SIG-M5 treated with dmso at 0.1 percent for 504 hours (cell line): Measurements from ENCODE around the gene ROR2.

ENCODE experiments used
- DNase-seq: peaks from one replicate; lab custom pipeline; 2025; ENCODE audit not compliant: unreplicated experiment; lab: John Stamatoyannopoulos, UW

ROR2 gene

DNA sequence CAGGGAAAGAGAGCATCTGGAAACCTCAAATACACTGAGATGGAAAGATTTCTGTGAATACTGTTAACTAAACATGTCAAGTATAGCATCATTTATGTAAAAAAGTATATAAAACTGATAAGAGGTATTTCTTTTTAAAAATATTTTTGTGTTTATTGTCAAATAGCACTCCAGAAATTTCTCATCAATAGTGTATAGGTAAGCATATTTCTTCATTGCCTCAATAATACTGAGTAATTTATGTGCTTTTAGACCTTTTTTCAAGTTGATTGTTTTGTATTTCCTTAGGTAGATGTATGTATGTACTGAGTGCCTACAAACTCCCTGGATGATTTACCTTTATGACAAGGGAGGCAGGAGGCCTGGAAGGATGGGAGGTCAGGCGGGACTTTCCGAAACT, 196.3 kb downstream of the ROR2 start:
- DNase-seq, result no peak

DNA sequence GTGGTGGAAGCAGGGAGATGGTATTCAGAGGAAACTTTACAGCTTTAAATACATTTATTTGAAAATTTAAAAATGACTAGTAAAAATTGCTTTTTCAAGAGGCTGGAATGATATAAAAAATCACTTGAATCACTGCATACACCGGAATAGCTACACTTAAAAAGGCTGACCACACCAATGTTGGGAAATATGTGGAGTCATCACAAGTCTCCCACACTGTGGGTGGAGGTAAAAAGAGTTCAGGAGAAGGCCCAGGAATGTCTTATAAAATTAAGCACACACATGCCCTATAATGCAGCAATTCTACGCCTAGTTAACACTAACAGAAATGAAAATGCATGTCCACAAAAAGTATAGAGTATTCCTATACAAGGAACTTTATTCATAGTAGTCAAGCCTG, 198.1 kb downstream of the ROR2 start:
- no peak for DNase-seq

DNA sequence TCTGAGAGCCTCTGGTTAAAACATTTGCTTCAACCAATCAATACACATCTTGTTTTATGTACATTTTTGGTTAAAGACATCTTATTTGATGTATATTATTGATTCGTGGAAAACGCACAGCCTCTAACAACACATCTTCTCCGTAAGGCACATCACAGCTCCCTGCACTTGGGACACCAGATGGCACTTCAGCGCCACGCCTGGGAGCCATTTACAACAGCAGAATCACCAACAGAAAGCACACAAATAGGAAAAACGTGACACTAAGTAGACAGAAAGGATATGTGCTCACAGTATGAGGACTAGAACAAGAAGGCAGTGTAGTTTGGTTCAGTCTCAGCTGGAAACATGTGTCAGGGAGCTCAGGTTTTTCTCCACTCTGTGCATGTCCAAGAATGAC, 199.7 kb downstream of the ROR2 start:
- DNase-seq, result no peak

DNA sequence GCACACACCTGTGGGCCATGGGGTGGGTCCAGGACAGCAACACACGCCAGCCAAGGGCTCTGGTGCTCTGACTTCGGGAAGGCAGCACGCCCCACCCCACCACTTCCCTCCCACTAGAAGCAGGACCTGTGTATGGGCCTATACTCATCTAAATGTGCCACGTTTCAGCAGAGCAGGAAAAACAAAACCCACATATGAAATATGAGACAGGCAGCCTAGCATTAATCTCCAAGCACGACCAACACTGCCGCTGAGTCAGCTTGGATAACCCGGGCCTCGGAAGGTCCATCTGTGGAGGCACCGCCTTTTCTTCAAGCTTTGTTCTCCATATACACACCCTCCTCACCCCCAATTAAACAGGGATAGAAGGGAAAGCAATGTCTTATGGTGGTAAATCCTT, 203.1 kb downstream of the ROR2 start:
- no peak for DNase-seq

DNA sequence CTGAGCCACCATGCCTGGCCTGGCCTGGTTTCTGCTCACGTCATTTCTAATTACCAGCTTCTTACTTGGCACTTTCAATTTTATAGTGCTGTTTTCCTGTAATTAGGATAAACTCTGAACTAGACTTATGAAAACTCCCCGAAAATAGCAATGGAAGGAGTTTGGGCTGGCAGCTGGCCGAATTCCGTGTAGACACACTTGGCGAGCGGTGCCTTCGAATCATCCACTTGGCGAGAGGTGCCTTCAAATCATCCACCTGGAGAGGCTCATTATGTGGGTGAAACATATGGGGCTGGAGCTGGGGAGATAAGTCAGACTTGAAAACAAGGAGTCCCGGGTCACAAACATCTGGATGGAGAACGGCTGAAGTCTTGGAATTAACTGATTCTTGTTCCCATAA, 203.7 kb downstream of the ROR2 start:
- DNase-seq, result no peak

- no peak for DNase-seq
Measured at GRCh38 chr9:91744114-91744513, 205.9 kb downstream of the ROR2 start.

DNA sequence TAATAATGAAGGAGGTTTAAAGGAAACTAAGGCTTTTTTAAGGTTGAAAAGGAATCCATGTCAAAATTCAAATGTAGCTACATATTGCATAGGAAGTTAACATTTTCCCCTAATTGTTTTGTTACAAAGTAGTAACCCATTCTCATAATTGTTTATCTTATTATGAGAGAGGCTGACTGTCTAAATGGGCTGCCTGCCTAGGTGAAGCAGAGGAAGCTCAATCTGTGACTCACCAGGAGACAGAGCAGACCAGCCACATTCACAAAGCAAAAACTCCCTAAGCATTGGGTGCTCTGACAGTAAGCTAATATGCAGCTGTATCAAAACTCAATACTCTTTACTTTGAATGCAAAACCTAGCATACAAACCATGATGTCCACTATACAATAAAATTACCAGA, 208.5 kb downstream of the ROR2 start:
- DNase-seq, result no peak

- no peak for DNase-seq
Measured at GRCh38 chr9:91740701-91741100, 209.3 kb downstream of the ROR2 start.

DNA sequence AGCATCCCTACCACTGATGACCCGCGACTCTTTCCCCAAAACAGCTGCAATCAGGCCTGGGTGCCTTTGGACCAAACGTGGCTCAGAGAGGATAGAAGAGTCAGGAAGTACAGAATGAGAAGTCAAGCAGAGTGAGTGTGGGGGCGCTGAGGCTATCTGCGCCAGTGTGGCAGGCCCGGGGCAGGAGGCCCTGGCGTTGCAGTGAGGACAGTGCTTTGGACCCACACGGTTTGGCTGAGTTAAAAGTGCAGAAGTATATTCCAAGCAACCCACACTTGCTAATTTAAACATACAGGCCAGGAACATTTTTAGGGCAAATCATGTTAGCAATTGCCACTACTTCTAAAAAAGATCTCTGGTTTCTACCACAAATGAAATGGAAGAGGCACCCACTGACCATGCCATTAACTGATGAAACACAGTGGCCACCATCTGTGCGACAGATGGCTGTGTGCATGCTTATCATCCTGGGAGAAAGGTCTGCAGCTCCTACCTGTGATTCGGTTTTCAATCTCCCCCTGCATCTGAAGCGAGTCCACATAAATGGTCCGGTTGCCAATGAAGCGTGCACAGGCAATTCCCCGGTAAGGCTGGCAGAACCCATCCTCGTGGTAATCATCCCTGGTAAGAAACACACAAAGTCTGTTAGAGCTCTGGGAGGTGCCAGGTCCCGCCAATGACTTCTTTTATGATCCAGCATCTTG, 213.0 kb downstream of the ROR2 start:
- DNase-seq, result no peak

- no peak for DNase-seq
Measured at GRCh38 chr9:91736311-91736710, 213.7 kb downstream of the ROR2 start.

DNA sequence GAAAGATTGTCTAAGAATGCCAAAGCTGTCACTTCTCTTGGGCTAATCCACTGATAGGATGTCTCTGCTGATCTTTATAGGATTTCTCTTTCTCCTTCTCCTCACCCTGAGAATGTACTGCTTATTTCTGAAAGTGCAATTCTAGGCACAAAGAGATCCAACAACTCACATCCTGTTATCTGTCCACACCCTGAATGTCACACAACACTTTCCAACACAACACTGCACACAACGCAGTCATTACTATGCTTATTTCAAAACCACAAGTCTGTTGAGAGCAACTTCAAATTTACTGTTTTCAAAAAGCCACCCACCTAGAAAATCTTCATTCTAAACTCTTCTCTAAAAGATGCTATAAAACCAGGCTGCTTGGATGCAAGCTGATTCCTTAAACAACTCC, 215.0 kb downstream of the ROR2 start:
- no peak for DNase-seq

GRCh38 chr9:91734371-91734981, 215.6 kb downstream of the ROR2 start:
- DNase-seq, result no peak

GRCh38 chr9:91733006-91733624, 216.9 kb downstream of the ROR2 start:
- no peak for DNase-seq

DNA sequence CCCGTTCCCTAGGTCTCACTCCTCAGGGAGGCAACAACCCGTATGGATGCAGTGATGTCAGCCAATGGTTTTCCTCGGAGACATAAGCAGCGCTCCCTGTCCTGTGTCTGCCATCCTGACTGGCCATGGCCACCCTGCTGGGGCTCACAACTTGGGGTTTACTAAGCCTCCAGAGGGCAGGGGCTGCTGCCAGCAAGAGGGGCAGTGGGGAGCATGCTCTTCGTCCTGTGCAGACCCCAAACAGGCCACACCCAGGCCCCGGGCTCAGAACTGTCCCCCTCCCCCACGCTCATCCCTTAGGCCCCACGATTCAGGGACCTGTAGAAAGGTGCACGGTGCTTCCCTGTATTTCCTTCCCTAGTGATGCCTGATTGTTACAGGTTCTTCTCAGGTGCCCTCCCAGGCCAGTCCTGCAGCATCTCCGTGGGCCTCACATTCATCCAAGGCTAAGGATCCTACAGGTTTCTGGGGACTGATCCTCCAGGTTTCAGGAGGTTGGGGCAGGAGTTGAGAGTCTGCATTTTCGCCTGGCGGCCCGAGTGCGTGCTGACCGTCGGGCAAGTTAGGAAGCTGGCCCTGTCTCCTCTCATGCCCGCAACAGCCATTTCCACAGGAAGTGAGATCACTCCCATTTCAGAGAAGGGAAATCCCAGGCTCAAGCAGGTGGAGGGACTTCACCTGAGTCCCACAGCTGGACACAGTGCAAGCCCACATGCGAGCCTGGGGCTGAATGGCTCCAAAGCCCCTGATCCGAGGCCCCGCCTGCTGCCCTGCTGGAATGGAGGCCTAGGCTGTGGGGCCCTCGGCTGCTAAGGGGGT, 217.6 kb downstream of the ROR2 start:
- no peak for DNase-seq

- no peak for DNase-seq
Measured at GRCh38 chr9:91730806-91731205, 219.2 kb downstream of the ROR2 start.

GRCh38 chr9:91729558-91729842, 220.5 kb downstream of the ROR2 start:
- no peak for DNase-seq

DNA sequence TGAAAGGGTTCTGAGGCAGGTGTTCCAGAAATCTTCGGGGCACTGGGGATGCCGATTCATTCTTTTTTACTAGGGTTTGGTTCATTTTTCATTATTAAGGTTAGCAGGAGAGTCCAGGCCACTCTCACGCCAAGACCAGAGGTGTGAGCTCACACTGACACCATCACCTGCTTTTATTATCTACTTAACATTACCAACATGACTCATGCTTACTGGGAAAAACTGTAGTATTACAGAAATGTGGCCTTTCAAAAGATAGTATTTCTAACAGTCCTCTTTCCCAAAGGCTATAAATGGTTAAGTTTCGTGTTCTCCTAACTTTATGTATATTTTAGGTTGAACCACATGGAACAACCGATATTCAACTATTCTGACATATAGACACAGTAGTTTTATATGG, 222.1 kb downstream of the ROR2 start:
- no peak for DNase-seq

DNA sequence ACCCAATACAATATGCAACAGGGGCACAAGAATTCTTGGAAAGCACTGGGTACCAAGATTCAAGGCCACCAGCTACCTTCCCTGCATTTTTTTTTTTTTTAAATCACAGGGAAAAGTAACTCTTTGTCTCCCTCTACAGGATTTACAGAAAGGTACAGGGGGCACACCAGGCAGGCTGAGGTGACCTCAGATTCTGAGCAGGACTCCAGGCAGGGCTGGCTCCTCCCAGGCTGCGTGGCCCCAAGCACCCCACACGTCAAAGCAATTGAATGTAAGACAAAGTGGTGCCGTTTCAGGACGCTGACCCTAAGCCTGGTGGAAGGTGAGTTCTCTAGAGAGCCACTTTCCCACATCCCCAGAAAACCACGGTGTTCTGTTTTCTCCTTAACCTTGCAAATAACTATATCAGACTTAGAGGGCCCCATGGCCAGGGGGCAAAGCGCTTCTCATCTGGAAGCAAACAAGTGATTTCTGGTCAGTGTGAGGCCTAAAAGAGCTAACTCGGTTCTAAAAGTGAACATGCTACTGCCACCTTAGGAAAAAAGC, 222.6 kb downstream of the ROR2 start:
- DNase-seq, result peak; percentile 51

DNA sequence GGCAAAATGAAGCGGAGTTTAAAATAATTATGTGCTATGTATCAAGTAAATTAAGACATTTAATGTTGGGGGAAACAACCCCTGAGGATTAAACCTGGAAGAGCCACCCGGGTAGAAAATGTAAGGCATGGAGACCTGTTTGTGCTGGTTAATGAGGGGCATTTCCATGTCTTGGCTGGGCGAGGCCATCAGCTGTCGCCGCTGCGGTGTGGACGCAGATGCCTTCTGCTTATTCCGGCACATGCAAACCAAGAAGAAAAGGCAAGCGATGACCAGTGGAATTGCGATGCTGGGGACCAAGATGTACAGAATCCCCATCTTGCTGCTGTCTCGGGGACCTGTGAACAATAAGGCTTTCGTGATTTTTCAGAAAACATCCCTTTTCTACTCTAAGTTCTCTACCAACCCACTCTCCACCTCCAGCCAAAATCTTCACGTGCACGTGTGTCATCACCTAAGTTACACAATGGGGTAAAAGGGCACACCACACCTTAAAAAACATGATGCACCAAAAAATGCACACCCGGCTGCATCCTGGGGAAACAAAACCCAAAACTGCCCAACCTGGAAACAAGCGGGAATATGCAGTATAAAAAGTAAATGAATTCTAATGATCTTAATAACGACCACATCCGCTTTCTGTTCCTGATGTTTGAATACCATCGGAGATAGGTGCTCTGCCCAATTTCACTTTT, 223.5 kb downstream of the ROR2 start:
- no peak for DNase-seq

GRCh38 chr9:91725651-91726050, 224.4 kb downstream of the ROR2 start:
- no peak for DNase-seq
